OCI-LY3 (cell line): ENCODE measurements around the gene HIP1R.

Experiments
- EZH2phosphoT487 ChIP-seq: fragments of 200-600 bp; shearing (Covaris generic); IDR thresholded peaks from 2 replicates; pipeline ENCODE4 v1.6.1; 2018; ENCODE audit warnings: antibody characterized with exemption, mixed run types, low read depth
- TF ChIP-seq, protein P1 (sequence below): fragments of 200-600, 300-600 bp; sonication (generic); IDR thresholded peaks from 2 replicates; pipeline ENCODE4 v1.5.1; 2014; ENCODE audit warnings: antibody characterized with exemption, low read length, low read depth

GRCh38 chr12:122855928-122856831 lies 20.9 kb downstream of the HIP1R start:
- TF ChIP-seq, protein P1, sequence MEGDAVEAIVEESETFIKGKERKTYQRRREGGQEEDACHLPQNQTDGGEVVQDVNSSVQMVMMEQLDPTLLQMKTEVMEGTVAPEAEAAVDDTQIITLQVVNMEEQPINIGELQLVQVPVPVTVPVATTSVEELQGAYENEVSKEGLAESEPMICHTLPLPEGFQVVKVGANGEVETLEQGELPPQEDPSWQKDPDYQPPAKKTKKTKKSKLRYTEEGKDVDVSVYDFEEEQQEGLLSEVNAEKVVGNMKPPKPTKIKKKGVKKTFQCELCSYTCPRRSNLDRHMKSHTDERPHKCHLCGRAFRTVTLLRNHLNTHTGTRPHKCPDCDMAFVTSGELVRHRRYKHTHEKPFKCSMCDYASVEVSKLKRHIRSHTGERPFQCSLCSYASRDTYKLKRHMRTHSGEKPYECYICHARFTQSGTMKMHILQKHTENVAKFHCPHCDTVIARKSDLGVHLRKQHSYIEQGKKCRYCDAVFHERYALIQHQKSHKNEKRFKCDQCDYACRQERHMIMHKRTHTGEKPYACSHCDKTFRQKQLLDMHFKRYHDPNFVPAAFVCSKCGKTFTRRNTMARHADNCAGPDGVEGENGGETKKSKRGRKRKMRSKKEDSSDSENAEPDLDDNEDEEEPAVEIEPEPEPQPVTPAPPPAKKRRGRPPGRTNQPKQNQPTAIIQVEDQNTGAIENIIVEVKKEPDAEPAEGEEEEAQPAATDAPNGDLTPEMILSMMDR = no peak
- no peak for TF ChIP-seq EZH2phosphoT487
